ENCODE measurements around the gene DUSP16. TPM values are rescaled to one million over a fixed set of nuclear protein-coding genes. Genes with fewer than 3 reads are reported as not detected.

DUSP16 gene
- total RNA-seq, 4 donors from 2014 or later, result 16.2 to 23.2 (median 19.1) TPM

GRCh38 chr12:12488823-12489550 is 73.7 kb downstream of the DUSP16 start:
- H3K4me3 ChIP-seq, result no peak overlapping the region
- peaks cover 0 to 42% (median 2%) of the 10 kb centered on the region in 3 donors for H3K36me3 ChIP-seq
- H3K9me3 ChIP-seq, result no peaks in the 10 kb centered on the region
- H3K27me3 ChIP-seq, result no peaks in the 10 kb centered on the region
- H3K27ac ChIP-seq, result no peak overlapping the region
- TF ChIP-seq CTCF (IDR thresholded peaks at IDR 0.05), result no peak
- no peak for TF ChIP-seq POLR2A (IDR thresholded peaks at IDR 0.05)
- no peak for TF ChIP-seq EP300 (IDR thresholded peaks at IDR 0.05)
- peaks cover 0 to 10% (median 0%) of the 10 kb centered on the region in 4 donors for H3K4me1 ChIP-seq
- no peak for DNase-seq (ENCODE audit: low spot score in 2 of 2)
- WGBS, 2 donors, result 91 to 93% methylated on average over 8 of the region's 8 CpGs

GRCh38 chr12:12488296-12488695 is 74.4 kb downstream of the DUSP16 start:
- no peaks in the 10 kb centered on the region for H3K9me3 ChIP-seq
- H3K27ac ChIP-seq, result no peak overlapping the region
- WGBS, 2 donors, result 88% methylated on average over 4 of the region's 4 CpGs
- H3K4me3 ChIP-seq, result no peak overlapping the region
- H3K27me3 ChIP-seq, result no peaks in the 10 kb centered on the region
- no peak for DNase-seq (ENCODE audit: low spot score in 2 of 2)
- H3K4me1 ChIP-seq, result peaks cover 0 to 10% (median 0%) of the 10 kb centered on the region in 4 donors
- no peak for TF ChIP-seq CTCF (IDR thresholded peaks at IDR 0.05)
- no peak for TF ChIP-seq POLR2A (IDR thresholded peaks at IDR 0.05)
- TF ChIP-seq EP300 (IDR thresholded peaks at IDR 0.05), result no peak
- peaks cover 0 to 42% (median 1%) of the 10 kb centered on the region in 3 donors for H3K36me3 ChIP-seq

- peaks cover 0 to 10% (median 0%) of the 10 kb centered on the region in 4 donors for H3K4me1 ChIP-seq
- H3K27ac ChIP-seq, result peak overlapping the region in 2 of 4 donors; percentile 26 to 57
- DNase-seq (ENCODE audit: low spot score in 2 of 2), result no peak
- no peak overlapping the region for H3K4me3 ChIP-seq
- 70 to 75% methylated on average over 6 of the region's 6 CpGs for WGBS, 2 donors
- TF ChIP-seq CTCF (IDR thresholded peaks at IDR 0.05), result no peak
- TF ChIP-seq EP300 (IDR thresholded peaks at IDR 0.05), result no peak
- TF ChIP-seq POLR2A (IDR thresholded peaks at IDR 0.05), result no peak
- H3K27me3 ChIP-seq, result no peaks in the 10 kb centered on the region
- H3K9me3 ChIP-seq, result no peaks in the 10 kb centered on the region
- H3K36me3 ChIP-seq, result peaks cover 0 to 41% (median 0%) of the 10 kb centered on the region in 3 donors
Measured at GRCh38 chr12:12487490-12487889, 75.2 kb downstream of the DUSP16 start.

GRCh38 chr12:12486661-12487240 is 75.9 kb downstream of the DUSP16 start:
- Histone ChIP-seq H3K27ac (peak overlapping the region in 1 of 4 donors; percentile 57), H3K9me3 (no peaks in the 10 kb centered on the region), H3K4me3 (no peak overlapping the region), H3K27me3 (no peaks in the 10 kb centered on the region), H3K4me1 (peaks cover 0 to 10% (median 0%) of the 10 kb centered on the region in 4 donors), H3K36me3 (peaks cover 0 to 41% (median 0%) of the 10 kb centered on the region in 3 donors)
- DNase-seq (ENCODE audit: low spot score in 2 of 2), result no peak
- WGBS, 2 donors, result 70 to 77% methylated on average over 6 of the region's 6 CpGs
- TF ChIP-seq EP300 (IDR thresholded peaks at IDR 0.05) (no peak), POLR2A (IDR thresholded peaks at IDR 0.05) (no peak), CTCF (IDR thresholded peaks at IDR 0.05) (no peak)

- Histone ChIP-seq H3K9me3 (no peaks in the 10 kb centered on the region), H3K36me3 (peaks cover 0 to 57% (median 0%) of the 10 kb centered on the region in 3 donors), H3K27me3 (no peaks in the 10 kb centered on the region), H3K4me3 (no peak overlapping the region), H3K4me1 (peaks cover 0 to 10% (median 0%) of the 10 kb centered on the region in 4 donors), H3K27ac (peak overlapping the region in 1 of 4 donors; percentile 68)
- TF ChIP-seq EP300 (IDR thresholded peaks at IDR 0.05), result no peak
- no peak for TF ChIP-seq CTCF (IDR thresholded peaks at IDR 0.05)
- TF ChIP-seq POLR2A (IDR thresholded peaks at IDR 0.05), result no peak
- 74 to 76% methylated on average over 3 of the region's 3 CpGs for WGBS, 2 donors
- DNase-seq (ENCODE audit: low spot score in 2 of 2), result no peak
Measured at GRCh38 chr12:12483438-12483837, 79.2 kb downstream of the DUSP16 start.

Measured in tibial nerve (tissue), 4 donors.